Immature natural killer cell (primary cell): Measurements from ENCODE around the gene SIL1. TPM values are rescaled to one million over a fixed set of nuclear protein-coding genes. Genes with fewer than 3 reads are reported as not detected.

Source experiments
- DNase-seq, 3 donors: peaks; one replicate each; pipeline ENCODE4 v3.0.0; 2022; ENCODE audit warnings: mixed read lengths in 1 of 3
- H3K27ac Mint-ChIP-seq, 6 donors: one replicate each; pipeline ENCODE4 v1.8.0; 2020; ENCODE audit warnings: mixed read lengths in 6 of 6, mild to moderate bottlenecking in 5 of 6, inconsistent platforms in 4 of 6, moderate library complexity in 3 of 6
- H3K27me3 Mint-ChIP-seq, 3 donors: one replicate each; pipeline ENCODE4 v1.8.0; 2020 to 2021; ENCODE audit warnings: low read depth in 3 of 3, mild to moderate bottlenecking in 3 of 3, mixed read lengths in 3 of 3, moderate library complexity in 3 of 3, inconsistent platforms in 1 of 3
- H3K36me3 Mint-ChIP-seq, 3 donors: one replicate each; pipeline ENCODE4 v1.8.0; 2020; ENCODE audit warnings: mixed read lengths in 3 of 3, inconsistent platforms in 2 of 3, mild to moderate bottlenecking in 2 of 3
- H3K4me1 Mint-ChIP-seq, 2 donors: one replicate each; pipeline ENCODE4 v1.8.0; 2020; ENCODE audit warnings: inconsistent platforms in 2 of 2, mild to moderate bottlenecking in 2 of 2, mixed read lengths in 2 of 2, moderate library complexity in 1 of 2
- H3K4me3 Mint-ChIP-seq, 5 donors: one replicate each; pipeline ENCODE4 v1.8.0; 2020; ENCODE audit warnings: mild to moderate bottlenecking in 5 of 5, mixed read lengths in 5 of 5, inconsistent platforms in 3 of 5, moderate library complexity in 3 of 5
- H3K9me3 Mint-ChIP-seq, 6 donors: one replicate each; pipeline ENCODE4 v1.8.0; 2020; ENCODE audit warnings: mild to moderate bottlenecking in 6 of 6, mixed read lengths in 6 of 6, inconsistent platforms in 4 of 6, moderate library complexity in 3 of 6
- polyA plus RNA-seq, 3 donors: library from polyadenylated mRNA; unstranded; fragments of 300-500 nt; fragmentation: Illumina TruSeq; gene quantifications; one replicate each; pipeline ENCODE4 v1.2.3, GENCODE V29; 2021

Gene SIL1
- polyA plus RNA-seq, 3 donors from 2014 or later = 22.0 to 22.7 (median 22.1) TPM

- Mint-ChIP-seq H3K27ac (no peak overlapping the region), H3K36me3 (peaks cover 4 to 25% (median 14%) of the 10 kb centered on the region in 3 donors), H3K9me3 (no peaks in the 10 kb centered on the region), H3K4me1 (peaks cover 1 to 4% of the 10 kb centered on the region in 2 donors), H3K27me3 (peaks cover 0 to 5% (median 2%) of the 10 kb centered on the region in 3 donors), H3K4me3 (no peak overlapping the region)
- no peak for DNase-seq
Observed at GRCh38 chr5:138946831-138947560, 251.2 kb downstream of the SIL1 start.

- Mint-ChIP-seq H3K4me3 (no peak overlapping the region), H3K27ac (no peak overlapping the region)
Observed at GRCh38 chr5:138946241-138946623, 251.9 kb downstream of the SIL1 start.

GRCh38 chr5:138945421-138946240, 252.5 kb downstream of the SIL1 start:
- Mint-ChIP-seq H3K36me3 (peaks cover 0 to 31% (median 20%) of the 10 kb centered on the region in 3 donors), H3K27me3 (peaks cover 0 to 3% (median 2%) of the 10 kb centered on the region in 3 donors), H3K4me3 (no peak overlapping the region), H3K4me1 (peaks cover 4% of the 10 kb centered on the region in 2 donors), H3K9me3 (no peaks in the 10 kb centered on the region), H3K27ac (peak overlapping the region in 2 of 6 donors; percentile 40 to 61)
- no peak for DNase-seq

More at GRCh38 chr5:138946241-138946623, 251.9 kb downstream of the SIL1 start:
- H3K27me3 Mint-ChIP-seq = peaks cover 0 to 5% (median 2%) of the 10 kb centered on the region in 3 donors
- peaks cover 4 to 29% (median 19%) of the 10 kb centered on the region in 3 donors for H3K36me3 Mint-ChIP-seq
- H3K4me1 Mint-ChIP-seq = peaks cover 0 to 4% of the 10 kb centered on the region in 2 donors
- DNase-seq = no peak
- H3K9me3 Mint-ChIP-seq = no peaks in the 10 kb centered on the region

GRCh38 chr5:138944527-138945322, 253.4 kb downstream of the SIL1 start:
- Mint-ChIP-seq H3K27me3 (peaks cover 0 to 3% (median 2%) of the 10 kb centered on the region in 3 donors), H3K4me1 (peaks cover 4 to 9% of the 10 kb centered on the region in 2 donors), H3K9me3 (no peaks in the 10 kb centered on the region), H3K27ac (peak overlapping the region in 2 of 6 donors; percentile 40 to 46), H3K36me3 (peaks cover 0 to 31% (median 22%) of the 10 kb centered on the region in 3 donors), H3K4me3 (no peak overlapping the region)
- DNase-seq = no peak

GRCh38 chr5:138943599-138944173, 254.5 kb downstream of the SIL1 start:
- Mint-ChIP-seq H3K4me3 (no peak overlapping the region), H3K27me3 (peaks cover 0 to 3% (median 0%) of the 10 kb centered on the region in 3 donors), H3K4me1 (peaks cover 10 to 16% of the 10 kb centered on the region in 2 donors), H3K9me3 (no peaks in the 10 kb centered on the region), H3K36me3 (peaks cover 3 to 31% (median 22%) of the 10 kb centered on the region in 3 donors), H3K27ac (peak overlapping the region in 1 of 6 donors; percentile 6)
- DNase-seq = no peak

- Mint-ChIP-seq H3K4me1 (peaks cover 11 to 18% of the 10 kb centered on the region in 2 donors), H3K27me3 (peaks cover 0 to 3% (median 1%) of the 10 kb centered on the region in 3 donors), H3K27ac (peak overlapping the region in 1 of 6 donors; percentile 43), H3K36me3 (peaks cover 3 to 30% (median 22%) of the 10 kb centered on the region in 3 donors), H3K4me3 (no peak overlapping the region), H3K9me3 (no peaks in the 10 kb centered on the region)
- DNase-seq = no peak
Observed at GRCh38 chr5:138942861-138943260, 255.3 kb downstream of the SIL1 start.

GRCh38 chr5:138942066-138942465, 256.1 kb downstream of the SIL1 start:
- Mint-ChIP-seq H3K27ac (no peak overlapping the region), H3K36me3 (peaks cover 3 to 25% (median 20%) of the 10 kb centered on the region in 3 donors), H3K4me3 (no peak overlapping the region), H3K4me1 (peaks cover 11 to 18% of the 10 kb centered on the region in 2 donors), H3K9me3 (no peaks in the 10 kb centered on the region), H3K27me3 (peaks cover 0 to 6% (median 1%) of the 10 kb centered on the region in 3 donors)
- no peak for DNase-seq

GRCh38 chr5:138938526-138938925, 259.6 kb downstream of the SIL1 start:
- no peak for DNase-seq
- peaks cover 3 to 30% (median 20%) of the 10 kb centered on the region in 3 donors for H3K36me3 Mint-ChIP-seq
- peak overlapping the region in 1 of 6 donors; percentile 45 for H3K27ac Mint-ChIP-seq
- no peaks in the 10 kb centered on the region for H3K9me3 Mint-ChIP-seq
- no peak overlapping the region for H3K4me3 Mint-ChIP-seq
- H3K27me3 Mint-ChIP-seq = peaks cover 0 to 6% (median 1%) of the 10 kb centered on the region in 3 donors
- H3K4me1 Mint-ChIP-seq = peaks cover 8 to 18% of the 10 kb centered on the region in 2 donors

GRCh38 chr5:138937392-138938387, 260.5 kb downstream of the SIL1 start:
- Mint-ChIP-seq H3K27ac (peak overlapping the region in 1 of 6 donors; percentile 45), H3K9me3 (no peaks in the 10 kb centered on the region), H3K27me3 (peaks cover 0 to 7% (median 1%) of the 10 kb centered on the region in 3 donors), H3K36me3 (peaks cover 3 to 27% (median 24%) of the 10 kb centered on the region in 3 donors), H3K4me3 (no peak overlapping the region), H3K4me1 (peaks cover 8 to 18% of the 10 kb centered on the region in 2 donors)
- DNase-seq = no peak

- Mint-ChIP-seq H3K27me3 (peaks cover 0 to 9% (median 0%) of the 10 kb centered on the region in 3 donors), H3K9me3 (no peaks in the 10 kb centered on the region), H3K27ac (peak overlapping the region in 1 of 6 donors; percentile 10), H3K36me3 (peaks cover 4 to 24% (median 22%) of the 10 kb centered on the region in 3 donors), H3K4me1 (peaks cover 8 to 18% of the 10 kb centered on the region in 2 donors), H3K4me3 (no peak overlapping the region)
- no peak for DNase-seq
Observed at GRCh38 chr5:138936968-138937345, 261.2 kb downstream of the SIL1 start.

GRCh38 chr5:138936225-138936967, 261.8 kb downstream of the SIL1 start:
- H3K27ac Mint-ChIP-seq = peak overlapping the region in 1 of 6 donors; percentile 10
- peaks cover 8 to 18% of the 10 kb centered on the region in 2 donors for H3K4me1 Mint-ChIP-seq
- H3K4me3 Mint-ChIP-seq = no peak overlapping the region
- H3K27me3 Mint-ChIP-seq = peaks cover 0 to 9% (median 0%) of the 10 kb centered on the region in 3 donors
- no peak for DNase-seq
- no peaks in the 10 kb centered on the region for H3K9me3 Mint-ChIP-seq
- peaks cover 9 to 25% (median 19%) of the 10 kb centered on the region in 3 donors for H3K36me3 Mint-ChIP-seq
